GM12874 (cell line): ENCODE measurements around the gene PDLIM5.

Source experiments
- TF ChIP-seq, protein P1 (sequence below): IDR thresholded peaks from 2 replicates; pipeline ENCODE4 v1.5.1; 2011; ENCODE audit warnings: low read depth, mild to moderate bottlenecking, control low read depth, low read length, moderate library complexity; ENCODE audit not compliant: insufficient read depth

Gene PDLIM5

DNA sequence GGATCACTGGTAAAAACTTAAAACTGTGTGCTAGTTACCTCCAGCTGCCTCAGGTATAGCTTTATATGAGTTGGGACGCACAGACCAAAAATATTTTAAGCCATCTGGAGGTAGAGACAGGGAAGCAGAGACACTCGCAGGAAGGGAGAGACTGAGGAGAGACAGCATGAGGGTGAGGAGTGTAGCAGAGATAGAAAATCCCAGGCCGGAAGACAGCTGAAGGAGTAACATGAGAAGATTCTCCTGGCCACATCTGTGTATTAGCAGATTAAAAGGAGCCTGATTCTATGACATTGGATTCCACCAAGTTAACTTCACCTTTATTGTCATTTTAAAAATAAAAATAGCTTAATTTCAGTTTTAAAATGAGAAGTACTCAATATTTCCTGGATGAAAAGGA is 84.3 kb downstream of the PDLIM5 start:
- TF ChIP-seq, protein P1, sequence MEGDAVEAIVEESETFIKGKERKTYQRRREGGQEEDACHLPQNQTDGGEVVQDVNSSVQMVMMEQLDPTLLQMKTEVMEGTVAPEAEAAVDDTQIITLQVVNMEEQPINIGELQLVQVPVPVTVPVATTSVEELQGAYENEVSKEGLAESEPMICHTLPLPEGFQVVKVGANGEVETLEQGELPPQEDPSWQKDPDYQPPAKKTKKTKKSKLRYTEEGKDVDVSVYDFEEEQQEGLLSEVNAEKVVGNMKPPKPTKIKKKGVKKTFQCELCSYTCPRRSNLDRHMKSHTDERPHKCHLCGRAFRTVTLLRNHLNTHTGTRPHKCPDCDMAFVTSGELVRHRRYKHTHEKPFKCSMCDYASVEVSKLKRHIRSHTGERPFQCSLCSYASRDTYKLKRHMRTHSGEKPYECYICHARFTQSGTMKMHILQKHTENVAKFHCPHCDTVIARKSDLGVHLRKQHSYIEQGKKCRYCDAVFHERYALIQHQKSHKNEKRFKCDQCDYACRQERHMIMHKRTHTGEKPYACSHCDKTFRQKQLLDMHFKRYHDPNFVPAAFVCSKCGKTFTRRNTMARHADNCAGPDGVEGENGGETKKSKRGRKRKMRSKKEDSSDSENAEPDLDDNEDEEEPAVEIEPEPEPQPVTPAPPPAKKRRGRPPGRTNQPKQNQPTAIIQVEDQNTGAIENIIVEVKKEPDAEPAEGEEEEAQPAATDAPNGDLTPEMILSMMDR = no peak

DNA sequence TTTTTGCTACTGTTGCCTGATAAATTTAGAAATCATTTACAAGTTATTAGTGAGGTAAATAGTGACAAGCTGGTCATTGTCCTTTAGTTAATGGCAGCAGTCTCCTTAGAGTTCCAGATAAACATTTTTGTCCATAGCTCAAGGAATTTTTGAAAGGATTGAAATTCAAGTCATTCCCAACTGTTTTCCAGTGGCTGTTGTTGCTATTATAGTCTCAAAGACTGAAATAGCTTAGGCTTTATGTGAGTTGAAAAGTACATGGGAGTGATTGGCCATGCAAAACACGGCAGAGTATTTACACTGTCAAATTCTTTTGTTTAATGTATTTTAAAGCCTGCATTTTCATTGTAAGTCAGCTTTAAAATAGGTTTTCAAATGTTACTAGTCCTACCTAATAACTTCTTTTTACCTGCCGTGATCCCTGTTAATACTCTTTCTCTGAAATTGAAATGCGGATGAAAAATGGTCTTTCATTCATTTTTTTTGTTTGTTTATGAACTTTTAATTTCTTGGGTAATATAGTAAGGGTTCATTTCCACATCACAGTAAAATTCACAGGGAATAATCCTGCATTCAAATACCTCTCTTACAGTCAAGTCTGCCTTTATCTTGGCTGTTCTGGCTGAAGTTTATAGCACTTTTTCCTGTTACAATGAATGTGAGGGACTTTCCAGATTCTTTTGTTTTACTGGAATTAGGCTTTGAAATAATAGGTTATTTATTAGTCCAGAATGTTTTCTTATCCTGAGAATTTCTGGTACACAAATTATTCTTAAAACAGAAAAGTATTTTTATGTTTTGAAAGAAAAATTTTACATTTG is 85.1 kb downstream of the PDLIM5 start:
- TF ChIP-seq, protein P1 = no peak

DNA sequence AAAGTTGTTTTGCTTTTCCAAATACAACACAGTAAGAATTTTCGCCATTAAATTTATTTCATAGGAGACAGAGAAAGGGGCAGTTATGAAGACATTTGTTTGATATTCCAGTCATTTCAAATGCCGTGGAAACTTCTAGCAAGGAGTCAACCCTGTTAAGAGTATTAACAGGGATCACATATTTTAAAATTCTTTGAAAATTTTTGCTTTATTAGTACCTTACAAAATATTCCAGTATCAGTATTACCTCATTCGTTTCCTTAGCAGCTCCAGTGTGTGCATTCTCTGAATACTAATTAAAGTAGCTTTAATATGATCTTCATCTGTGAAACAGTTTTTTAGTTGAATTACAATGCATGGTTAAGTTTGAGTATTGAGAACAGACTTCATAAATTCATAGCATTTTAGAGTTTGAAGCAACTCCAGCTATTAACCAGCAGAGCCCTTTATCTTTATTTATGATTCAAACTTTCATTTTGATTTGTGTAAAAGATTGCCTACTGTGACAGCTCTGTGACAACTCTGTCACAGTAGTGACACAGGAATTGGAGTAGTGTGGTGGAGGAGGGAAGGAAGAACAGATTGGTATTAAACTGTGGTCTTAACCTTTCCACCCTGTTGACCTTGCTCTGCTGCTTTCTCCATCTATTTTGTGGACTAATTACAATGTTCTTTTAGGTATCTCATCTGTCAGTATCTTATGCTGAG is 86.3 kb downstream of the PDLIM5 start:
- TF ChIP-seq, protein P1 = no peak

DNA sequence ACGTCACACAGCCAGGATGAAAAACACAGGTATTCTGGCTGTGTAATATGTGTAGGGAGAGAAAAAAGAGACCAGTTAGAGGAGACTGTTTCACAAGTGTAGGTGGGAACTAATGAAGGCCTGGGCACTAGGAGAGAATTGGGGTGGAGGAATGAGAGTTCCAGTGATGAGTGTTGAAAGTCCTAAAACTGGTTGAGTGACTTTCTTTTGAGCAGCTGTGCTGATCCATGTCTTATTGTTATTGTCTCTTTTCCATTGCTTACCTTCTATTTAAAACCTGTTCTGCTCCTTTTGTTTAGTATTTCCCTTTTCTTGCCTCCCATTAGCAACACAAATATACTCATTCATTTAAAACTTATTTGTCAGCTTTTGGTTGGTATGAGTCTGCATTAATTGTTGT is 88.7 kb downstream of the PDLIM5 start:
- TF ChIP-seq, protein P1 = no peak

DNA sequence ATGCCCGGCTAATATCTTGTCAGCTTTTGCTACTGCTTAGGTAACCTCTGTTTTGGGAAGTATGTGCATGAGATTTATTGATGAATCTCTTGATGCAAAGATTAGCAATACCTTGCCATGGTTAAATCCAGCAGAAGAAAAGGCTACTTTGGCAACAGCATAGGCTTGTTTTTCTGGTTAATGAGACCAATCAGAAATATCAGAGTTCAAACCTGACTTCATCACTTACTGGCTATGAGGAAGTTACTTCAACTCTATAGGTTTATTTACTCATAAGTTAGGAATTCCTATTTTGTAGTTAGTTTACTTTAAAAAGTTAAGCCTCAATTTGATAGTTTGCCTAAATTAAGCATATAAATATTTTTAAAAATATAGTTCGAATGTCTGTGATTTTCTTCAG is 93.1 kb downstream of the PDLIM5 start:
- TF ChIP-seq, protein P1 = no peak

DNA sequence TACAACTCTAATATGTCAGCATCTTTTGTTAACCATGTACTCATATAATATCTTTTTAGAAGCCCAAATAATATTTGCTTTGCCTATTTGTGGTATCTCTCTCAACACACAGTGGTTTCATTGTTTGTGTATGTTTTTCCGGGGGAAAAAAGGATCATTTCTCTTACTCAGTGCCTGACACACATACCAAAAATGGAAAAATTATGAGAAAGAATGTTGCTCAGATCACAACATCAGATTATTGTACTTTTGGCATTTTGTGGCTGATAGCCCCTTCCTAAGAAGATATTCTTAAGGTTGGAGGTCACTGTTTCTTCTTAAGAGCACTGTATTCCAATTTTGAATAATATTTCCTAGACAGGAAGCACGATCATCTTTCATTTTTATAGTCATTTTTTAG is 93.6 kb downstream of the PDLIM5 start:
- TF ChIP-seq, protein P1 = no peak

DNA sequence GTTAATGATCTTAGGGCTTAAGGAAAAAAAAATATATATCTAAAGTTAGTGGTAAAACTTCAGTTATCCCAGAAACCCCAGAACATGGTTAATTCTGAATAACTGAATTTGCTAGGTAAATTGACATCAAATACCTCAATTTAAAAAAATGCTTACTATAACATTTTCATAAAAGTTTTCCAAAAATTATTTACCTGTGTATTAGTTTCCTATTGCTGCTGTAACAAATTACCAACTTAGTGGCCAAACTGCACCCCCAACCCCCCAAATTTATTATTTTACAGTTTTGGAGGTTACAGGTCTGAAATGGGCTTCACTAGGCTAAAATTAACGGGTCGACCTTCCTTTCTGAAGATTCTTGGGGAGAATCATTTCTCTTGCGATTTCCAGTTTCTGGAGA is 95.2 kb downstream of the PDLIM5 start:
- TF ChIP-seq, protein P1 = no peak
